Parathyroid adenoma (tissue), 2 donors: ENCODE results near the gene IER5.

Experiments used
- H2AFZ ChIP-seq: fragments of 300-600 bp; sonication (generic); one replicate; pipeline ENCODE4 v1.7.0; 2017; ENCODE audit warnings: antibody characterized with exemption, mild to moderate bottlenecking
- H3K27ac ChIP-seq: fragments of 300-600 bp; sonication (generic); one replicate; pipeline ENCODE4 v1.7.0; 2017
- H3K27me3 ChIP-seq: fragments of 300-600 bp; sonication (generic); one replicate; pipeline ENCODE4 v1.7.0; 2017; ENCODE audit warnings: low read length; ENCODE audit not compliant: control insufficient read depth, insufficient read depth
- H3K36me3 ChIP-seq: fragments of 300-600 bp; sonication (generic); one replicate; pipeline ENCODE4 v1.7.0; 2017; ENCODE audit warnings: low read length; ENCODE audit not compliant: control insufficient read depth, insufficient read depth
- H3K4me1 ChIP-seq: fragments of 300-600 bp; sonication (generic); one replicate; pipeline ENCODE4 v1.7.0; 2017; ENCODE audit warnings: control low read depth
- H3K4me2 ChIP-seq: fragments of 300-600 bp; sonication (generic); one replicate; pipeline ENCODE4 v1.7.0; 2017; ENCODE audit warnings: low read length
- H3K4me3 ChIP-seq: fragments of 300-600 bp; sonication (generic); one replicate; pipeline ENCODE4 v1.7.0; 2017; ENCODE audit warnings: low read depth, low read length
- H3K79me2 ChIP-seq: fragments of 300-600 bp; sonication (generic); one replicate; pipeline ENCODE4 v1.7.0; 2017; ENCODE audit warnings: control low read depth
- H3K9ac ChIP-seq: fragments of 300-600 bp; sonication (generic); one replicate; pipeline ENCODE4 v1.7.0; 2017; ENCODE audit warnings: mild to moderate bottlenecking
- H3K9me3 ChIP-seq: fragments of 300-600 bp; sonication (generic); one replicate; pipeline ENCODE4 v1.7.0; 2017; ENCODE audit warnings: low read length; ENCODE audit not compliant: control insufficient read depth
- CTCF ChIP-seq: fragments of 300-600 bp; sonication (generic); IDR thresholded peaks from one replicate; pipeline ENCODE4 v1.7.0; 2017; ENCODE audit warnings: antibody characterized with exemption, mild to moderate bottlenecking
- donor health status: primary hyperparathyroidism.

IER5 gene

GRCh38 chr1:181129771-181130606 lies 41.5 kb downstream of the IER5 start:
- no peak overlapping the region for H2AFZ ChIP-seq
- TF ChIP-seq CTCF, result no peak
- no peaks in the 10 kb centered on the region for H3K9me3 ChIP-seq
- no peak overlapping the region for H3K4me3 ChIP-seq
- no peak overlapping the region for H3K27ac ChIP-seq
- H3K79me2 ChIP-seq, result no peaks in the 10 kb centered on the region
- H3K36me3 ChIP-seq, result no peaks in the 10 kb centered on the region
- no peaks in the 10 kb centered on the region for H3K27me3 ChIP-seq
- no peak overlapping the region for H3K9ac ChIP-seq
- H3K4me1 ChIP-seq, result peaks cover 4% of the 10 kb centered on the region
- H3K4me2 ChIP-seq, result no peak overlapping the region

GRCh38 chr1:181131255-181131941 lies 42.9 kb downstream of the IER5 start:
- H3K9me3 ChIP-seq, result no peaks in the 10 kb centered on the region
- H3K4me3 ChIP-seq, result no peak overlapping the region
- H3K4me2 ChIP-seq, result no peak overlapping the region
- H3K36me3 ChIP-seq, result no peaks in the 10 kb centered on the region
- no peaks in the 10 kb centered on the region for H3K27me3 ChIP-seq
- H3K79me2 ChIP-seq, result no peaks in the 10 kb centered on the region
- no peak overlapping the region for H2AFZ ChIP-seq
- peaks cover 12% of the 10 kb centered on the region for H3K4me1 ChIP-seq
- no peak overlapping the region for H3K27ac ChIP-seq
- no peak overlapping the region for H3K9ac ChIP-seq
- no peak for TF ChIP-seq CTCF

GRCh38 chr1:181133441-181133951 lies 45.0 kb downstream of the IER5 start:
- Histone ChIP-seq H3K4me1 (peaks cover 12% of the 10 kb centered on the region), H3K79me2 (no peaks in the 10 kb centered on the region), H3K27ac (no peak overlapping the region), H3K9ac (no peak overlapping the region), H3K9me3 (no peaks in the 10 kb centered on the region), H3K4me2 (no peak overlapping the region), H2AFZ (no peak overlapping the region), H3K36me3 (no peaks in the 10 kb centered on the region), H3K4me3 (no peak overlapping the region), H3K27me3 (no peaks in the 10 kb centered on the region)
- TF ChIP-seq CTCF, result no peak

GRCh38 chr1:181133969-181134418 lies 45.5 kb downstream of the IER5 start:
- Histone ChIP-seq H3K36me3 (no peaks in the 10 kb centered on the region), H3K4me3 (no peak overlapping the region), H3K79me2 (no peaks in the 10 kb centered on the region), H3K27me3 (no peaks in the 10 kb centered on the region), H3K9ac (no peak overlapping the region), H3K4me2 (no peak overlapping the region), H3K9me3 (no peaks in the 10 kb centered on the region), H3K27ac (no peak overlapping the region), H2AFZ (no peak overlapping the region), H3K4me1 (peaks cover 12% of the 10 kb centered on the region)
- TF ChIP-seq CTCF, result no peak
